IMR-90 (cell line): Measurements from ENCODE around the gene MORF4L1. TPM values are rescaled to one million over a fixed set of nuclear protein-coding genes. Genes with fewer than 3 reads are reported as not detected.

Source experiments
- ATAC-seq: fragments of 200-7000 bp; cut with Tn5 transposase; 2 replicates; pipeline ENCODE4 v1.9.1; 2020; ENCODE audit warnings: low read depth, mild to moderate bottlenecking, moderate library complexity
- BruUV-seq: library from RNA; stranded (reverse); fragments of 400-500 nt; replicated peaks from 2 replicates; lab custom pipeline; 2021; lab: Mats Ljungman, UMichigan
- CTCF ChIA-PET: fragments of 300-600 bp; formaldehyde crosslinking; extraction: SDS; loops from one replicate; lab custom pipeline; 2021; ENCODE audit warnings: antibody characterized with exemption; lab: Yijun Ruan, JAX
- POLR2A ChIA-PET: fragments of 300-600 bp; sonication (Branson Sonifier 250); formaldehyde crosslinking; loops from one replicate; lab custom pipeline; 2022; ENCODE audit warnings: antibody characterized with exemption; ENCODE audit not compliant: unreplicated experiment; lab: Charles Lee
- DNase-seq: peaks from one replicate; pipeline ENCODE4 v3.0.0; 2013
- H2AFZ ChIP-seq: replicated peaks from 2 replicates; pipeline ENCODE3; 2013; ENCODE audit warnings: low read length, mild to moderate bottlenecking; ENCODE audit not compliant: poor library complexity
- H2AK5ac ChIP-seq: 2 replicates; pipeline ENCODE4 v1.6.1; 2013; ENCODE audit warnings: low read depth, low read length, inconsistent platforms
- H2AK9ac ChIP-seq: replicated peaks from 2 replicates; pipeline ENCODE3; 2013; ENCODE audit warnings: mild to moderate bottlenecking, low read depth, low read length, moderate library complexity; ENCODE audit not compliant: poor library complexity
- H2BK120ac ChIP-seq: 2 replicates; pipeline ENCODE4 v1.6.1; 2013; ENCODE audit warnings: low read depth, low read length, inconsistent platforms
- H2BK15ac ChIP-seq: 3 replicates; pipeline ENCODE4 v1.6.1; 2013; ENCODE audit warnings: low read depth, low read length, inconsistent platforms
- H2BK20ac ChIP-seq: 2 replicates; pipeline ENCODE4 v1.6.1; 2013; ENCODE audit warnings: low read depth, mild to moderate bottlenecking, inconsistent platforms, low read length, moderate library complexity
- H2BK5ac ChIP-seq: 2 replicates; pipeline ENCODE4 v1.6.1; 2013; ENCODE audit warnings: mild to moderate bottlenecking, low read depth, low read length, inconsistent platforms; ENCODE audit not compliant: poor library complexity, severe bottlenecking
- H3K14ac ChIP-seq: replicated peaks from 2 replicates; pipeline ENCODE4 v1.6.1; 2013; ENCODE audit warnings: low read depth, low read length, inconsistent platforms
- H3K18ac ChIP-seq: 2 replicates; pipeline ENCODE4 v1.6.1; 2013; ENCODE audit warnings: low read depth, low read length, control low read depth
- H3K23ac ChIP-seq: 2 replicates; pipeline ENCODE4 v1.6.1; 2013; ENCODE audit warnings: low read depth, low read length, inconsistent platforms
- H3K27ac ChIP-seq: 2 replicates; pipeline ENCODE4 v1.5.1; 2013; ENCODE audit warnings: mild to moderate bottlenecking, control low read depth, low read length; ENCODE audit not compliant: insufficient read depth
- H3K27me3 ChIP-seq: 2 replicates; pipeline ENCODE4 v1.6.1; 2013; ENCODE audit warnings: low read length; ENCODE audit not compliant: control insufficient read depth, insufficient read depth
- H3K36me3 ChIP-seq: 2 replicates; pipeline ENCODE4 v1.6.1; 2013; ENCODE audit warnings: low read length, mixed read lengths; ENCODE audit not compliant: control insufficient read depth, insufficient read depth
- H3K4ac ChIP-seq: 2 replicates; pipeline ENCODE4 v1.6.1; 2013; ENCODE audit warnings: low read depth, low read length, inconsistent platforms
- H3K4me1 ChIP-seq: 2 replicates; pipeline ENCODE4 v1.6.1; 2013; ENCODE audit warnings: low read length, mixed read lengths; ENCODE audit not compliant: control insufficient read depth, insufficient read depth
- H3K4me2 ChIP-seq: 2 replicates; pipeline ENCODE4 v1.6.1; 2013; ENCODE audit warnings: low read depth, mild to moderate bottlenecking, control low read depth, low read length, moderate library complexity
- H3K4me3 ChIP-seq: 2 replicates; pipeline ENCODE4 v1.5.1; 2013; ENCODE audit warnings: low read depth, mild to moderate bottlenecking, control low read depth, low read length, moderate library complexity; ENCODE audit not compliant: insufficient read depth
- H3K56ac ChIP-seq: 2 replicates; pipeline ENCODE4 v1.6.1; 2013; ENCODE audit warnings: low read length, inconsistent platforms; ENCODE audit not compliant: insufficient read depth; ENCODE audit errors: extremely low read depth
- H3K79me1 ChIP-seq, 2 experiments: 2 replicates each; pipeline ENCODE4 v1.6.1; 2013; ENCODE audit warnings: low read length in 2 of 2, inconsistent platforms in 1 of 2, low read depth in 1 of 2
- H3K9ac ChIP-seq: 2 replicates; pipeline ENCODE4 v1.6.1; 2013; ENCODE audit warnings: low read depth, low read length, control low read depth
- H3K9me1 ChIP-seq: 2 replicates; pipeline ENCODE4 v1.6.1; 2013; ENCODE audit warnings: low read length, inconsistent platforms; ENCODE audit not compliant: insufficient read depth
- H3K9me3 ChIP-seq: 2 replicates; pipeline ENCODE4 v1.6.1; 2013; ENCODE audit warnings: low read length; ENCODE audit not compliant: control insufficient read depth, insufficient read depth
- H4K20me1 ChIP-seq: 2 replicates; pipeline ENCODE4 v1.6.1; 2013; ENCODE audit warnings: low read length, inconsistent platforms; ENCODE audit not compliant: insufficient read depth
- H4K5ac ChIP-seq: 2 replicates; pipeline ENCODE4 v1.6.1; 2013; ENCODE audit warnings: mild to moderate bottlenecking, low read depth, low read length, control low read depth
- H4K8ac ChIP-seq, 2 experiments: 2 replicates each; pipeline ENCODE4 v1.6.1; 2013; ENCODE audit warnings: low read depth in 2 of 2, low read length in 2 of 2, control low read depth in 1 of 2, inconsistent platforms in 1 of 2
- H4K91ac ChIP-seq: 2 replicates; pipeline ENCODE4 v1.6.1; 2013; ENCODE audit warnings: low read depth, low read length, inconsistent platforms; ENCODE audit not compliant: insufficient read depth
- BHLHE40 ChIP-seq: fragments of 150-350 bp; IDR thresholded peaks from 2 replicates; pipeline ENCODE4 v1.6.1; 2016; ENCODE audit warnings: mild to moderate bottlenecking, low read depth, low read length
- CEBPB ChIP-seq: IDR thresholded peaks from 2 replicates; pipeline ENCODE4 v1.6.1; 2012; ENCODE audit warnings: low read depth, low read length, improper control_type of control experiment
- CHD1 ChIP-seq: IDR thresholded peaks from 2 replicates; pipeline ENCODE4 v1.6.1; 2012; ENCODE audit warnings: low read depth, low read length, improper control_type of control experiment
- CTCF ChIP-seq: conservative IDR thresholded peaks from 2 replicates; pipeline ENCODE4 v1.5.1; 2012; ENCODE audit warnings: mild to moderate bottlenecking, low read depth, low read length, improper control_type of control experiment
- ELK1 ChIP-seq: fragments of 150-350 bp; IDR thresholded peaks from 2 replicates; pipeline ENCODE4 v1.6.1; 2016; ENCODE audit warnings: low read depth, mild to moderate bottlenecking, low read length, moderate library complexity, borderline replicate concordance
- FOS ChIP-seq: fragments of 150-350 bp; IDR thresholded peaks from 2 replicates; pipeline ENCODE4 v1.6.1; 2016; ENCODE audit warnings: low read depth, low read length
- MAFK ChIP-seq: IDR thresholded peaks from 2 replicates; pipeline ENCODE4 v1.6.1; 2012; ENCODE audit warnings: low read depth, low read length, improper control_type of control experiment
- NFE2L2 ChIP-seq: fragments of 150-350 bp; IDR thresholded peaks from 2 replicates; pipeline ENCODE4 v1.6.1; 2016; ENCODE audit warnings: low read depth, mild to moderate bottlenecking, low read length
- POLR2A ChIP-seq: IDR thresholded peaks from 2 replicates; pipeline ENCODE4 v1.6.1; 2012; ENCODE audit warnings: mild to moderate bottlenecking, low read depth, low read length
- RCOR1 ChIP-seq: IDR thresholded peaks from 2 replicates; pipeline ENCODE4 v1.6.1; 2012; ENCODE audit warnings: mild to moderate bottlenecking, low read length, improper control_type of control experiment; ENCODE audit not compliant: insufficient replicate concordance
- USF2 ChIP-seq: fragments of 150-350 bp; IDR thresholded peaks from 2 replicates; pipeline ENCODE4 v1.6.1; 2017; ENCODE audit warnings: mild to moderate bottlenecking, antibody characterized with exemption, low read length, low read depth
- WGBS, 2 experiments: methylation state at CpG; one replicate each; pipeline versions ENCODE4 v1.1.5 to v1.1.7; 2013; ENCODE audit warnings: missing lambda C conversion rate in 2 of 2; ENCODE audit not compliant: insufficient read length in 1 of 2; ENCODE audit errors: extremely low coverage in 2 of 2; 5-methylcytosine and 5-hydroxymethylcytosine counted together
- dilution Hi-C: fragments of 300-500 bp; cut with HindIII; formaldehyde crosslinking; loops from one replicate; pipeline ENCODE4 v1.14.3; 2018; ENCODE audit warnings: low sequenced_read_pairs; ENCODE audit not compliant: unreplicated experiment
- in situ Hi-C: fragments of 300-500 bp; cut with MboI; formaldehyde crosslinking; loops from 3 replicates; pipeline ENCODE4 v1.14.3; 2019; ENCODE audit warnings: low sequenced_read_pairs, inconsistent platforms, mixed read lengths
- intact Hi-C: fragments of 100-400 bp; cut with micrococcal nuclease; formaldehyde crosslinking; loops from 2 replicates; pipeline ENCODE4 v1.10.0; 2022
- polyA plus RNA-seq, 3 experiments: library from polyadenylated mRNA; depleted of rRNA; stranded (reverse); fragments of >200 nt; gene quantifications; 2 replicates each; pipeline ENCODE4 v1.2.3, GENCODE V29; 2012; ENCODE audit warnings: low replicate concordance in 1 of 3
- total RNA-seq: library from RNA; depleted of rRNA; stranded (reverse); fragments of >200 nt; gene quantifications from 2 replicates; pipeline ENCODE4 v1.2.3, GENCODE V29; 2012

The MORF4L1 gene
- total and polyA plus RNA-seq, 2 of the 4 experiments (the other 2 are of a cell fraction) = 217 to 392 TPM

- H2BK5ac ChIP-seq = no peak overlapping the region
- no peak overlapping the region for H3K56ac ChIP-seq
- H3K9me3 ChIP-seq = no peaks in the 10 kb centered on the region
- no peak overlapping the region for H2AK9ac ChIP-seq
- ATAC-seq (no peak), DNase-seq (no peak)
- no peak overlapping the region for H4K91ac ChIP-seq
- H2AK5ac ChIP-seq = no peak overlapping the region
- H4K20me1 ChIP-seq = no peaks in the 10 kb centered on the region
- no peaks in the 10 kb centered on the region for H3K79me1 ChIP-seq
- H3K4me2 ChIP-seq = no peak overlapping the region
- H4K5ac ChIP-seq = no peak overlapping the region
- H3K9me1 ChIP-seq = no peaks in the 10 kb centered on the region; the same call in 1 of the 2 replicates
- H3K36me3 ChIP-seq = no peaks in the 10 kb centered on the region
- in situ Hi-C loops (no loop called here), intact Hi-C loops (no loop called here), dilution Hi-C loops (no loop called here)
- BruUV-seq = no TSS peak
- CTCF ChIA-PET = no interaction called here
- H3K4me1 ChIP-seq = peaks cover 10% of the 10 kb centered on the region; the same call in 1 of the 2 replicates
- WGBS, 2 experiments = no CpG with 5 or more reads among the region's 3 CpGs
- no peak overlapping the region for H3K4ac ChIP-seq
- H3K18ac ChIP-seq = no peak overlapping the region
- no peak overlapping the region for H2BK120ac ChIP-seq
- H3K4me3 ChIP-seq = no peak overlapping the region
- no peaks in the 10 kb centered on the region; the same call in 1 of the 2 replicates for H3K27me3 ChIP-seq
- H3K9ac ChIP-seq = no peak overlapping the region
- H2BK20ac ChIP-seq = no peak overlapping the region
- H3K27ac ChIP-seq = no peak overlapping the region
- H3K23ac ChIP-seq = no peak overlapping the region
- H2AFZ ChIP-seq = no peak overlapping the region
- TF ChIP-seq MAFK (no peak), CHD1 (no peak), RCOR1 (no peak), BHLHE40 (no peak), FOS (no peak), CTCF (no peak), POLR2A (no peak), USF2 (no peak), NFE2L2 (no peak), ELK1 (no peak), CEBPB (no peak)
- H4K8ac ChIP-seq = no peak overlapping the region
- H2BK15ac ChIP-seq = no peak overlapping the region
- H3K14ac ChIP-seq = no peak overlapping the region
- POLR2A ChIA-PET = no interaction called here
These were observed 30.2 kb upstream of the MORF4L1 start for GRCh38 chr15:78842519-78842918.
